KG1 (cell line): ENCODE measurements around the gene GANC.

Experiments
- DNase-seq: peaks from one replicate; lab custom pipeline; 2025; lab: John Stamatoyannopoulos, UW

GANC gene

GRCh38 chr15:42384597-42384996 is 111.6 kb downstream of the GANC start:
- no peak for DNase-seq

GRCh38 chr15:42385206-42385979 is 112.4 kb downstream of the GANC start:
- no peak for DNase-seq

GRCh38 chr15:42385980-42386700 is 113.1 kb downstream of the GANC start:
- no peak for DNase-seq

- no peak for DNase-seq
Measured at GRCh38 chr15:42387603-42388002, 114.6 kb downstream of the GANC start.

GRCh38 chr15:42392309-42393024 is 119.5 kb downstream of the GANC start:
- DNase-seq, result no peak

- no peak for DNase-seq
Measured at GRCh38 chr15:42394106-42394505, 121.1 kb downstream of the GANC start.

- no peak for DNase-seq
Measured at GRCh38 chr15:42395838-42396237, 122.8 kb downstream of the GANC start.

GRCh38 chr15:42401544-42402454 is 128.8 kb downstream of the GANC start:
- DNase-seq, result peak; percentile 2

GRCh38 chr15:42402455-42403205 is 129.6 kb downstream of the GANC start:
- no peak for DNase-seq

GRCh38 chr15:42403389-42403788 is 130.4 kb downstream of the GANC start:
- DNase-seq, result no peak

GRCh38 chr15:42404461-42405235 is 131.6 kb downstream of the GANC start:
- DNase-seq, result no peak

GRCh38 chr15:42405863-42406482 is 133.0 kb downstream of the GANC start:
- DNase-seq, result no peak
